ENCODE results near the gene UNC5A.

The UNC5A gene

GRCh38 chr5:176823869-176824412 lies 13.6 kb downstream of the UNC5A start:
- no peak overlapping the region for H3K9ac ChIP-seq (ENCODE audit: insufficient read length, low read depth)
- peaks cover 15% of the 10 kb centered on the region for H3K4me1 ChIP-seq (ENCODE audit: insufficient read depth, insufficient read length)
- H3K27me3 ChIP-seq (ENCODE audit: insufficient read depth, insufficient read length), result peaks cover 39% of the 10 kb centered on the region
- H3K4me3 ChIP-seq (ENCODE audit: insufficient read length, low read depth), result no peak overlapping the region
- TF ChIP-seq SUZ12 (IDR thresholded peaks at IDR 0.05; ENCODE audit: extremely low read depth, insufficient read depth, insufficient read length) (no peak), YY1 (IDR thresholded peaks at IDR 0.05; ENCODE audit: insufficient read depth, insufficient read length) (no peak)
- no peak for DNase-seq (ENCODE audit: low read depth, low spot score)
- no peaks in the 10 kb centered on the region for H3K36me3 ChIP-seq (ENCODE audit: insufficient read depth, insufficient read length, low read length)
- no peaks in the 10 kb centered on the region for H3K9me3 ChIP-seq (ENCODE audit: insufficient read depth, low read length)

GRCh38 chr5:176824604-176825003 lies 14.2 kb downstream of the UNC5A start:
- no peak for TF ChIP-seq ZNF274 (IDR thresholded peaks at IDR 0.05; ENCODE audit: low read depth, low read length)
- no peak for TF ChIP-seq SUZ12 (IDR thresholded peaks at IDR 0.05; ENCODE audit: extremely low read depth, insufficient read depth, insufficient read length)
- no peak for TF ChIP-seq YY1 (IDR thresholded peaks at IDR 0.05; ENCODE audit: insufficient read depth, insufficient read length)
- Histone ChIP-seq H3K36me3 (ENCODE audit: insufficient read depth, insufficient read length, low read length) (no peaks in the 10 kb centered on the region), H3K9me3 (ENCODE audit: insufficient read depth, low read length) (no peaks in the 10 kb centered on the region), H3K9ac (ENCODE audit: insufficient read length, low read depth) (no peak overlapping the region), H3K4me3 (ENCODE audit: insufficient read length, low read depth) (no peak overlapping the region), H3K27me3 (ENCODE audit: insufficient read depth, insufficient read length) (peaks cover 32% of the 10 kb centered on the region), H3K4me1 (ENCODE audit: insufficient read depth, insufficient read length) (peaks cover 12% of the 10 kb centered on the region)
- no peak for DNase-seq (ENCODE audit: low read depth, low spot score)

- no peak for TF ChIP-seq ZNF274 (IDR thresholded peaks at IDR 0.05; ENCODE audit: low read depth, low read length)
- no peak for TF ChIP-seq SUZ12 (IDR thresholded peaks at IDR 0.05; ENCODE audit: extremely low read depth, insufficient read depth, insufficient read length)
- no peak for TF ChIP-seq YY1 (IDR thresholded peaks at IDR 0.05; ENCODE audit: insufficient read depth, insufficient read length)
- H3K27me3 ChIP-seq (ENCODE audit: insufficient read depth, insufficient read length), result peaks cover 30% of the 10 kb centered on the region
Observed at GRCh38 chr5:176825234-176825633, 14.9 kb downstream of the UNC5A start.

GRCh38 chr5:176825957-176826356 lies 15.6 kb downstream of the UNC5A start:
- no peak overlapping the region for H3K9ac ChIP-seq (ENCODE audit: insufficient read length, low read depth)
- no peak for DNase-seq (ENCODE audit: low read depth, low spot score)
- TF ChIP-seq ZNF274 (IDR thresholded peaks at IDR 0.05; ENCODE audit: low read depth, low read length) (no peak), YY1 (IDR thresholded peaks at IDR 0.05; ENCODE audit: insufficient read depth, insufficient read length) (no peak), SUZ12 (IDR thresholded peaks at IDR 0.05; ENCODE audit: extremely low read depth, insufficient read depth, insufficient read length) (no peak)
- no peaks in the 10 kb centered on the region for H3K36me3 ChIP-seq (ENCODE audit: insufficient read depth, insufficient read length, low read length)
- no peak overlapping the region for H3K4me3 ChIP-seq (ENCODE audit: insufficient read length, low read depth)
- peaks cover 23% of the 10 kb centered on the region for H3K27me3 ChIP-seq (ENCODE audit: insufficient read depth, insufficient read length)
- H3K9me3 ChIP-seq (ENCODE audit: insufficient read depth, low read length), result no peaks in the 10 kb centered on the region
- peaks cover 16% of the 10 kb centered on the region for H3K4me1 ChIP-seq (ENCODE audit: insufficient read depth, insufficient read length)

More at GRCh38 chr5:176825234-176825633, 14.9 kb downstream of the UNC5A start:
- no peaks in the 10 kb centered on the region for H3K9me3 ChIP-seq (ENCODE audit: insufficient read depth, low read length)
- no peak overlapping the region for H3K4me3 ChIP-seq (ENCODE audit: insufficient read length, low read depth)
- no peaks in the 10 kb centered on the region for H3K36me3 ChIP-seq (ENCODE audit: insufficient read depth, insufficient read length, low read length)
- no peak for DNase-seq (ENCODE audit: low read depth, low spot score)
- peaks cover 12% of the 10 kb centered on the region for H3K4me1 ChIP-seq (ENCODE audit: insufficient read depth, insufficient read length)
- no peak overlapping the region for H3K9ac ChIP-seq (ENCODE audit: insufficient read length, low read depth)

GRCh38 chr5:176827736-176828414 lies 17.5 kb downstream of the UNC5A start:
- Histone ChIP-seq H3K4me1 (ENCODE audit: insufficient read depth, insufficient read length) (peaks cover 11% of the 10 kb centered on the region), H3K27me3 (ENCODE audit: insufficient read depth, insufficient read length) (peaks cover 16% of the 10 kb centered on the region), H3K36me3 (ENCODE audit: insufficient read depth, insufficient read length, low read length) (no peaks in the 10 kb centered on the region), H3K9ac (ENCODE audit: insufficient read length, low read depth) (no peak overlapping the region), H3K4me3 (ENCODE audit: insufficient read length, low read depth) (no peak overlapping the region), H3K9me3 (ENCODE audit: insufficient read depth, low read length) (no peaks in the 10 kb centered on the region)
- TF ChIP-seq ZNF274 (IDR thresholded peaks at IDR 0.05; ENCODE audit: low read depth, low read length) (no peak), YY1 (IDR thresholded peaks at IDR 0.05; ENCODE audit: insufficient read depth, insufficient read length) (no peak), SUZ12 (IDR thresholded peaks at IDR 0.05; ENCODE audit: extremely low read depth, insufficient read depth, insufficient read length) (no peak)
- no peak for DNase-seq (ENCODE audit: low read depth, low spot score)

- Histone ChIP-seq H3K27me3 (ENCODE audit: insufficient read depth, insufficient read length) (peaks cover 20% of the 10 kb centered on the region), H3K9ac (ENCODE audit: insufficient read length, low read depth) (no peak overlapping the region), H3K36me3 (ENCODE audit: insufficient read depth, insufficient read length, low read length) (no peaks in the 10 kb centered on the region), H3K9me3 (ENCODE audit: insufficient read depth, low read length) (no peaks in the 10 kb centered on the region), H3K4me3 (ENCODE audit: insufficient read length, low read depth) (no peak overlapping the region), H3K4me1 (ENCODE audit: insufficient read depth, insufficient read length) (peaks cover 7% of the 10 kb centered on the region)
- no peak for DNase-seq (ENCODE audit: low read depth, low spot score)
- no peak for TF ChIP-seq YY1 (IDR thresholded peaks at IDR 0.05; ENCODE audit: insufficient read depth, insufficient read length)
- no peak for TF ChIP-seq SUZ12 (IDR thresholded peaks at IDR 0.05; ENCODE audit: extremely low read depth, insufficient read depth, insufficient read length)
- TF ChIP-seq ZNF274 (IDR thresholded peaks at IDR 0.05; ENCODE audit: low read depth, low read length), result no peak
Observed at GRCh38 chr5:176829320-176829719, 19.0 kb downstream of the UNC5A start.

- Histone ChIP-seq H3K27me3 (ENCODE audit: insufficient read depth, insufficient read length) (peaks cover 27% of the 10 kb centered on the region), H3K9ac (ENCODE audit: insufficient read length, low read depth) (no peak overlapping the region), H3K4me3 (ENCODE audit: insufficient read length, low read depth) (no peak overlapping the region), H3K9me3 (ENCODE audit: insufficient read depth, low read length) (no peaks in the 10 kb centered on the region), H3K4me1 (ENCODE audit: insufficient read depth, insufficient read length) (peaks cover 7% of the 10 kb centered on the region), H3K36me3 (ENCODE audit: insufficient read depth, insufficient read length, low read length) (no peaks in the 10 kb centered on the region)
- TF ChIP-seq ZNF274 (IDR thresholded peaks at IDR 0.05; ENCODE audit: low read depth, low read length) (no peak), SUZ12 (IDR thresholded peaks at IDR 0.05; ENCODE audit: extremely low read depth, insufficient read depth, insufficient read length) (no peak), YY1 (IDR thresholded peaks at IDR 0.05; ENCODE audit: insufficient read depth, insufficient read length) (no peak)
- DNase-seq (ENCODE audit: low read depth, low spot score), result no peak
Observed at GRCh38 chr5:176830422-176830994, 20.1 kb downstream of the UNC5A start.
